Breast epithelium (tissue), 3 donors: Measurements from ENCODE around the gene ANAPC2.

ENCODE experiments used
- POLR2A ChIP-seq: fragments of 450-650 bp; IDR thresholded peaks from one replicate; pipeline ENCODE4 v1.6.1; 2016; ENCODE audit warnings: antibody characterized with exemption, mild to moderate bottlenecking, moderate library complexity
- POLR2AphosphoS5 ChIP-seq, 3 donors: sonication (generic); formaldehyde crosslinking; IDR thresholded peaks; one replicate each; pipeline ENCODE4 v1.6.1; 2017; ENCODE audit warnings: antibody characterized with exemption in 3 of 3
- TF ChIP-seq, protein P1 (sequence below), 3 donors: fragments of 450-650 bp; IDR thresholded peaks; one replicate each; pipeline ENCODE4 v1.5.1; 2016 to 2017; ENCODE audit warnings: antibody characterized with exemption in 3 of 3, mild to moderate bottlenecking in 3 of 3, moderate library complexity in 3 of 3

DNA sequence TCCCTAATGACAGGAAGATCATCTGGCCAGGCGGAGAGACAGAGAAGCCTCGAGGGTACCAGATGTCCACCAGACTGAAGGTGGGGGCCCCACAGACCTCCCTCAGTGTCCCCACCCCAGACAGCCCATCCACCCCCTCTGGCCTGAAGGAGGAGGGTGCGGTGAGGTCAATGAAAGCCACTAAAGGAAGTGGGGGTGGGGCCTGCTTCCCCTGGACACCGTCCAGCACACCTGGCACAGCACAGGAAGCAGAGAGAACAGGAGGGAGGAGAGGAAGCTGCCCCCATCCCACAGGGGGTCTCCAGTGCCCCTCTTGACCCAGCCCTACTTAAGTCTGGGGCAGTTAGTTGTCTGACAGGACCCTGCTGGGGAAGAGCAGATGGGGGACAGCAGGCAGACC is 29.7 kb downstream of the ANAPC2 start:
- TF ChIP-seq, protein P1, sequence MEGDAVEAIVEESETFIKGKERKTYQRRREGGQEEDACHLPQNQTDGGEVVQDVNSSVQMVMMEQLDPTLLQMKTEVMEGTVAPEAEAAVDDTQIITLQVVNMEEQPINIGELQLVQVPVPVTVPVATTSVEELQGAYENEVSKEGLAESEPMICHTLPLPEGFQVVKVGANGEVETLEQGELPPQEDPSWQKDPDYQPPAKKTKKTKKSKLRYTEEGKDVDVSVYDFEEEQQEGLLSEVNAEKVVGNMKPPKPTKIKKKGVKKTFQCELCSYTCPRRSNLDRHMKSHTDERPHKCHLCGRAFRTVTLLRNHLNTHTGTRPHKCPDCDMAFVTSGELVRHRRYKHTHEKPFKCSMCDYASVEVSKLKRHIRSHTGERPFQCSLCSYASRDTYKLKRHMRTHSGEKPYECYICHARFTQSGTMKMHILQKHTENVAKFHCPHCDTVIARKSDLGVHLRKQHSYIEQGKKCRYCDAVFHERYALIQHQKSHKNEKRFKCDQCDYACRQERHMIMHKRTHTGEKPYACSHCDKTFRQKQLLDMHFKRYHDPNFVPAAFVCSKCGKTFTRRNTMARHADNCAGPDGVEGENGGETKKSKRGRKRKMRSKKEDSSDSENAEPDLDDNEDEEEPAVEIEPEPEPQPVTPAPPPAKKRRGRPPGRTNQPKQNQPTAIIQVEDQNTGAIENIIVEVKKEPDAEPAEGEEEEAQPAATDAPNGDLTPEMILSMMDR (IDR thresholded peaks at IDR 0.05), result no peak
- TF ChIP-seq POLR2AphosphoS5 (IDR thresholded peaks at IDR 0.05), result no peak
- no peak for TF ChIP-seq POLR2A
